ENCODE data around the gene PATL1.

Gene PATL1

DNA sequence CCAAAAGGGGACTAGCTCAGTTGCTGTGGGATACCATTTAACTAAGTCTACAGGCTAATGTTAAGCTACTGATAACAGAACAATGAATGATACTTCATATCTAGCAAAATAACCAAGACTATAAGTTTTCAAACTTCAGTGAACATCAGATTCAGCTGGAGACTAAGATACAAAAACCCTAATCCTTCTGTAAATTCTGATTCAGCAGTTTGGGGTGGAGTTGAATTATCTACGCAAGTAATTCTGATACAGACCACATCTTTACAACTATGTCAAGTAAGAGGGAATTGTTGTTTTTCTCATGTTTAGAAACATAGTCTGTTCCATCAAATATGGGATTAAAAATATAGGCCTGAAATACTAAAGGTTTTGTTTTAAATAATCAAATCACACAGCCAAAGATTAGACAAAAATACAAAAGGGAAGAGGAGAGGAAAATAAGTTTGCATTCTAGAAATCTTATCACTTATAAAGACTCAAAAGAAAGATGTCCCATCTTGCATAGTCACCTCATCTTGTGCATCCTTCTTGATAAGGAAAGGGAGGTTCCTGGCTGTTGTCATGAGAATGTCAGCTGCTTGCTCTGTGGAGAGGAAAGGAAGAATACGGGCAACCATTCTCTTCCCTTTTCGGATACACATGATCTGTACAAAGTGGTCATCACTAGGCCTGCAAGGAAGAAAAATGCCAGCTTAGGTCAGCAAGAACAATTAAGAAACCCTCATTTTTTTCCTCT is 21.4 kb downstream of the PATL1 start (continued):
- TF ChIP-seq, protein P1, sequence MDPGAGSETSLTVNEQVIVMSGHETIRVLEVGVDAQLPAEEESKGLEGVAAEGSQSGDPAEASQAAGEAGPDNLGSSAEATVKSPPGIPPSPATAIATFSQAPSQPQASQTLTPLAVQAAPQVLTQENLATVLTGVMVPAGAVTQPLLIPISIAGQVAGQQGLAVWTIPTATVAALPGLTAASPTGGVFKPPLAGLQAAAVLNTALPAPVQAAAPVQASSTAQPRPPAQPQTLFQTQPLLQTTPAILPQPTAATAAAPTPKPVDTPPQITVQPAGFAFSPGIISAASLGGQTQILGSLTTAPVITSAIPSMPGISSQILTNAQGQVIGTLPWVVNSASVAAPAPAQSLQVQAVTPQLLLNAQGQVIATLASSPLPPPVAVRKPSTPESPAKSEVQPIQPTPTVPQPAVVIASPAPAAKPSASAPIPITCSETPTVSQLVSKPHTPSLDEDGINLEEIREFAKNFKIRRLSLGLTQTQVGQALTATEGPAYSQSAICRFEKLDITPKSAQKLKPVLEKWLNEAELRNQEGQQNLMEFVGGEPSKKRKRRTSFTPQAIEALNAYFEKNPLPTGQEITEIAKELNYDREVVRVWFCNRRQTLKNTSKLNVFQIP (CRISPR knock-in tag; IDR thresholded peaks at IDR 0.05; ENCODE audit: borderline replicate concordance, low read depth): no peak
- TF ChIP-seq ARNTL (CRISPR knock-in tag; IDR thresholded peaks at IDR 0.05; ENCODE audit: borderline replicate concordance, low read depth) (no peak), ESRRG (CRISPR knock-in tag; IDR thresholded peaks at IDR 0.05) (no peak)
- TF ChIP-seq, protein P2, sequence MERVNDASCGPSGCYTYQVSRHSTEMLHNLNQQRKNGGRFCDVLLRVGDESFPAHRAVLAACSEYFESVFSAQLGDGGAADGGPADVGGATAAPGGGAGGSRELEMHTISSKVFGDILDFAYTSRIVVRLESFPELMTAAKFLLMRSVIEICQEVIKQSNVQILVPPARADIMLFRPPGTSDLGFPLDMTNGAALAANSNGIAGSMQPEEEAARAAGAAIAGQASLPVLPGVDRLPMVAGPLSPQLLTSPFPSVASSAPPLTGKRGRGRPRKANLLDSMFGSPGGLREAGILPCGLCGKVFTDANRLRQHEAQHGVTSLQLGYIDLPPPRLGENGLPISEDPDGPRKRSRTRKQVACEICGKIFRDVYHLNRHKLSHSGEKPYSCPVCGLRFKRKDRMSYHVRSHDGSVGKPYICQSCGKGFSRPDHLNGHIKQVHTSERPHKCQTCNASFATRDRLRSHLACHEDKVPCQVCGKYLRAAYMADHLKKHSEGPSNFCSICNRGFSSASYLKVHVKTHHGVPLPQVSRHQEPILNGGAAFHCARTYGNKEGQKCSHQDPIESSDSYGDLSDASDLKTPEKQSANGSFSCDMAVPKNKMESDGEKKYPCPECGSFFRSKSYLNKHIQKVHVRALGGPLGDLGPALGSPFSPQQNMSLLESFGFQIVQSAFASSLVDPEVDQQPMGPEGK (CRISPR knock-in tag; IDR thresholded peaks at IDR 0.05; ENCODE audit: borderline replicate concordance): no peak
- TF ChIP-seq, protein P3, sequence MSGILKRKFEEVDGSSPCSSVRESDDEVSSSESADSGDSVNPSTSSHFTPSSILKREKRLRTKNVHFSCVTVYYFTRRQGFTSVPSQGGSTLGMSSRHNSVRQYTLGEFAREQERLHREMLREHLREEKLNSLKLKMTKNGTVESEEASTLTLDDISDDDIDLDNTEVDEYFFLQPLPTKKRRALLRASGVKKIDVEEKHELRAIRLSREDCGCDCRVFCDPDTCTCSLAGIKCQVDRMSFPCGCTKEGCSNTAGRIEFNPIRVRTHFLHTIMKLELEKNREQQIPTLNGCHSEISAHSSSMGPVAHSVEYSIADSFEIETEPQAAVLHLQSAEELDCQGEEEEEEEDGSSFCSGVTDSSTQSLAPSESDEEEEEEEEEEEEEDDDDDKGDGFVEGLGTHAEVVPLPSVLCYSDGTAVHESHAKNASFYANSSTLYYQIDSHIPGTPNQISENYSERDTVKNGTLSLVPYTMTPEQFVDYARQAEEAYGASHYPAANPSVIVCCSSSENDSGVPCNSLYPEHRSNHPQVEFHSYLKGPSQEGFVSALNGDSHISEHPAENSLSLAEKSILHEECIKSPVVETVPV (CRISPR knock-in tag; IDR thresholded peaks at IDR 0.05): no peak

DNA sequence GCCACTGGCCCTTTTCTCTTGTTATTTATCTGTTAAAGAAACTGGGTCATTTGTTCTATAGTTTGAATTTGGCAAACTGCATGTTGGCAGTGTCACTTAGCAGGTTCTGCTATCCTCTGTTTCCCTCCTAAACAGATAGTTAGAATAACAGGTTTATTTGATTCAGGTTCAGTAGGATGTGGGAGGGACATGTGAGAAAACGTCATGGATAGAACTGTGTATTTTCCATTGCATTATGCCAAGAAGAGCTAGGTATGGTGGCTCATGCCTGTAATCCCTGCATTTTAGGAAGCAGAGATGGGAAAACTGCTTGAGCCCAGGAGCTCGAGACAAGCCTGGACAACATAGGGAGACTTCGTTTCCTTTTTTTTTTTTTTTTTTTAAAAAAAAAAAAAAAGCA is 24.3 kb downstream of the PATL1 start:
- TF ChIP-seq RARB (CRISPR knock-in tag; IDR thresholded peaks at IDR 0.05) (no peak), SNAI2 (CRISPR knock-in tag; IDR thresholded peaks at IDR 0.05) (no peak), ESRRG (CRISPR knock-in tag; IDR thresholded peaks at IDR 0.05) (no peak), GLIS3 (CRISPR knock-in tag; IDR thresholded peaks at IDR 0.05) (no peak), ZFP30 (CRISPR knock-in tag; IDR thresholded peaks at IDR 0.05) (no peak), ZNF565 (CRISPR knock-in tag; conservative IDR thresholded peaks at IDR 0.05; ENCODE audit: low read depth) (no peak)
- TF ChIP-seq, protein P2 (CRISPR knock-in tag; IDR thresholded peaks at IDR 0.05; ENCODE audit: borderline replicate concordance): no peak
- TF ChIP-seq, protein P3 (CRISPR knock-in tag; IDR thresholded peaks at IDR 0.05): no peak
- no peak for ATAC-seq

DNA sequence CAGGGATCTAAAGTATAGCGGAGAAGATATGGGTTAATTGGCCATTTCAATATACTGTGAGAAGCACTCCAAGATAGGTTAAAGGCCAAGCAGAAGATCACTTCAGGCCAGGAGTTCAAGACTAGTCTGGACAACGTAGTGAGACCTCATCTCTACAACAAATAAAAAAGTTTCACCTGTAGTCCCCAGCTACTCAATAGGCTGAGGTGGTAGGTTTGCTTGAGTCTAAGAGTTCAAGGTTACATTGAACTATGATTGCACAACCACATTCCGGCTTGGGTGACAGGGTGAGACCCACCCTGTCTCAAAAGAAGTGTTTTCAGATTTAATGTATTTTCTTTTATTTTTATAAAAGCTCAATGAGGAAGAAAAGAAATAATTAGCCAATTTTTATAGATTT is 25.4 kb downstream of the PATL1 start:
- TF ChIP-seq PPARA (CRISPR knock-in tag; IDR thresholded peaks at IDR 0.05; ENCODE audit: borderline replicate concordance) (no peak), BACH2 (CRISPR knock-in tag; IDR thresholded peaks at IDR 0.05; ENCODE audit: borderline replicate concordance) (no peak), TCF4 (CRISPR knock-in tag; IDR thresholded peaks at IDR 0.05; ENCODE audit: borderline replicate concordance) (no peak), SNAI2 (CRISPR knock-in tag; IDR thresholded peaks at IDR 0.05) (no peak), ZFP3 (CRISPR knock-in tag; IDR thresholded peaks at IDR 0.05) (no peak), ZC3H10 (CRISPR knock-in tag; IDR thresholded peaks at IDR 0.05) (no peak), ZFP30 (CRISPR knock-in tag; IDR thresholded peaks at IDR 0.05) (no peak), ZNF70 (CRISPR knock-in tag; IDR thresholded peaks at IDR 0.05) (no peak), ZNF8 (CRISPR knock-in tag; IDR thresholded peaks at IDR 0.05) (no peak)
- TF ChIP-seq, protein P2 (CRISPR knock-in tag; IDR thresholded peaks at IDR 0.05; ENCODE audit: borderline replicate concordance): no peak
- TF ChIP-seq, protein P4, sequence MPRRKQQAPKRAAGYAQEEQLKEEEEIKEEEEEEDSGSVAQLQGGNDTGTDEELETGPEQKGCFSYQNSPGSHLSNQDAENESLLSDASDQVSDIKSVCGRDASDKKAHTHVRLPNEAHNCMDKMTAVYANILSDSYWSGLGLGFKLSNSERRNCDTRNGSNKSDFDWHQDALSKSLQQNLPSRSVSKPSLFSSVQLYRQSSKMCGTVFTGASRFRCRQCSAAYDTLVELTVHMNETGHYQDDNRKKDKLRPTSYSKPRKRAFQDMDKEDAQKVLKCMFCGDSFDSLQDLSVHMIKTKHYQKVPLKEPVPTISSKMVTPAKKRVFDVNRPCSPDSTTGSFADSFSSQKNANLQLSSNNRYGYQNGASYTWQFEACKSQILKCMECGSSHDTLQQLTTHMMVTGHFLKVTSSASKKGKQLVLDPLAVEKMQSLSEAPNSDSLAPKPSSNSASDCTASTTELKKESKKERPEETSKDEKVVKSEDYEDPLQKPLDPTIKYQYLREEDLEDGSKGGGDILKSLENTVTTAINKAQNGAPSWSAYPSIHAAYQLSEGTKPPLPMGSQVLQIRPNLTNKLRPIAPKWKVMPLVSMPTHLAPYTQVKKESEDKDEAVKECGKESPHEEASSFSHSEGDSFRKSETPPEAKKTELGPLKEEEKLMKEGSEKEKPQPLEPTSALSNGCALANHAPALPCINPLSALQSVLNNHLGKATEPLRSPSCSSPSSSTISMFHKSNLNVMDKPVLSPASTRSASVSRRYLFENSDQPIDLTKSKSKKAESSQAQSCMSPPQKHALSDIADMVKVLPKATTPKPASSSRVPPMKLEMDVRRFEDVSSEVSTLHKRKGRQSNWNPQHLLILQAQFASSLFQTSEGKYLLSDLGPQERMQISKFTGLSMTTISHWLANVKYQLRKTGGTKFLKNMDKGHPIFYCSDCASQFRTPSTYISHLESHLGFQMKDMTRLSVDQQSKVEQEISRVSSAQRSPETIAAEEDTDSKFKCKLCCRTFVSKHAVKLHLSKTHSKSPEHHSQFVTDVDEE (CRISPR knock-in tag; IDR thresholded peaks at IDR 0.05): no peak
- TF ChIP-seq, protein P3 (CRISPR knock-in tag; IDR thresholded peaks at IDR 0.05): no peak
- TF ChIP-seq, protein P1 (CRISPR knock-in tag; IDR thresholded peaks at IDR 0.05; ENCODE audit: borderline replicate concordance, low read depth): no peak
- ATAC-seq: no peak
